RCC 7860 (cell line): ENCODE measurements around the gene METRN.
"Not testable (repeated sequence)": the region's sequence is repeated elsewhere in the genome, so short reads cannot be mapped to it uniquely, and the experiment has no call there.

Source experiments
- DNase-seq: peaks from one replicate; pipeline ENCODE4 v3.0.0-alpha.2; 2015; ENCODE audit warnings: low spot score
- FAIRE-seq: peaks from 2 replicates; lab custom pipeline; 2012; peaks lifted over from hg19 to GRCh38; lab: Jason Lieb, UNC

METRN gene

GRCh38 chr16:733382-734207 is 18.7 kb downstream of the METRN start:
- DNase-seq: no peak
- FAIRE-seq: no peak

GRCh38 chr16:734208-734980 is 19.5 kb downstream of the METRN start:
- DNase-seq (no peak), FAIRE-seq (no peak)

- DNase-seq: no peak
- no peak for FAIRE-seq
Measured at GRCh38 chr16:734981-735881, 20.3 kb downstream of the METRN start.

- FAIRE-seq: no peak
- no peak for DNase-seq
Measured at GRCh38 chr16:735982-736453, 21.1 kb downstream of the METRN start.

- no peak for FAIRE-seq
Measured at GRCh38 chr16:736936-737481, 22.1 kb downstream of the METRN start.

GRCh38 chr16:739560-740458 is 24.9 kb downstream of the METRN start:
- no peak for DNase-seq
- FAIRE-seq: no peak

More at GRCh38 chr16:736936-737481, 22.1 kb downstream of the METRN start:
- DNase-seq: no peak

- DNase-seq (no peak), FAIRE-seq (no peak)
Measured at GRCh38 chr16:740459-740763, 25.5 kb downstream of the METRN start.

GRCh38 chr16:740764-741505 is 26.0 kb downstream of the METRN start, which contains the start of gene CIAO3:
Gene CIAO3, minus strand, starts transcription at chr16:740997. Its CDS starts 12 bp downstream, at chr16:740985.
- no peak for FAIRE-seq

GRCh38 chr16:741986-742629 is 27.2 kb downstream of the METRN start:
- no peak for FAIRE-seq
- no peak for DNase-seq

More at GRCh38 chr16:740764-741505, 26.0 kb downstream of the METRN start, which contains the start of gene CIAO3:
- DNase-seq: peak; percentile 74

- FAIRE-seq: not testable (repeated sequence)
Measured at GRCh38 chr16:742894-743293, 28.0 kb downstream of the METRN start.

GRCh38 chr16:743794-744500 is 29.0 kb downstream of the METRN start:
- FAIRE-seq (no peak), DNase-seq (no peak)

More at GRCh38 chr16:742894-743293, 28.0 kb downstream of the METRN start:
- DNase-seq: not testable (repeated sequence)

- no peak for FAIRE-seq
- no peak for DNase-seq
Measured at GRCh38 chr16:745739-746138, 30.8 kb downstream of the METRN start.

GRCh38 chr16:746637-747036 is 31.7 kb downstream of the METRN start:
- FAIRE-seq: no peak
- no peak for DNase-seq

- DNase-seq (no peak), FAIRE-seq (no peak)
Measured at GRCh38 chr16:747978-748746, 33.2 kb downstream of the METRN start.

- DNase-seq (no peak), FAIRE-seq (no peak)
Measured at GRCh38 chr16:749010-749409, 34.1 kb downstream of the METRN start.

GRCh38 chr16:750485-750884 is 35.6 kb downstream of the METRN start:
- DNase-seq (no peak), FAIRE-seq (no peak)
